ENCODE data around the gene AGGF1.
"Not testable (repeated sequence)": the region's sequence is repeated elsewhere in the genome, so short reads cannot be mapped to it uniquely, and the experiment has no call there.

Gene AGGF1

GRCh38 chr5:77030097-77031071 lies at the start of gene AGGF1:
TSS of gene AGGF1 (plus strand) at chr5:77030404. CDS start at chr5:77030767, 363 bp downstream.
- peak; percentile 89 for DNase-seq

- no peak for DNase-seq
These were observed 49.6 kb upstream of the AGGF1 start for GRCh38 chr5:76980518-76981144.

GRCh38 chr5:76982450-76982849 lies 47.8 kb upstream of the AGGF1 start:
- no peak for DNase-seq

GRCh38 chr5:76983468-76983867 lies 46.7 kb upstream of the AGGF1 start:
- DNase-seq = no peak

- no peak for DNase-seq
These were observed 43.2 kb upstream of the AGGF1 start for GRCh38 chr5:76986825-76987526.

- DNase-seq = no peak
These were observed 39.2 kb upstream of the AGGF1 start for GRCh38 chr5:76990899-76991459.

GRCh38 chr5:76993436-76993835 lies 36.8 kb upstream of the AGGF1 start:
- not testable (repeated sequence) for DNase-seq

- no peak for DNase-seq
These were observed 35.9 kb upstream of the AGGF1 start for GRCh38 chr5:76994337-76994736.

GRCh38 chr5:76998251-76998650 lies 32.0 kb upstream of the AGGF1 start:
- not testable (repeated sequence) for DNase-seq

- DNase-seq = no peak
These were observed 30.8 kb upstream of the AGGF1 start for GRCh38 chr5:76999451-76999850.

GRCh38 chr5:77003246-77003645 lies 27.0 kb upstream of the AGGF1 start:
- DNase-seq = no peak

GRCh38 chr5:77006124-77006523 lies 24.1 kb upstream of the AGGF1 start:
- DNase-seq = no peak

- no peak for DNase-seq
These were observed 21.8 kb upstream of the AGGF1 start for GRCh38 chr5:77008413-77008812.

GRCh38 chr5:77010243-77010642 lies 20.0 kb upstream of the AGGF1 start:
- DNase-seq = no peak

GRCh38 chr5:77011498-77011897 lies 18.7 kb upstream of the AGGF1 start:
- DNase-seq = no peak

GRCh38 chr5:77012601-77013000 lies 17.6 kb upstream of the AGGF1 start:
- DNase-seq = no peak

GRCh38 chr5:77015938-77016569 lies 14.2 kb upstream of the AGGF1 start:
- DNase-seq = peak; percentile 6

GRCh38 chr5:77016962-77017361 lies 13.2 kb upstream of the AGGF1 start:
- DNase-seq = no peak

- no peak for DNase-seq
These were observed 12.5 kb upstream of the AGGF1 start for GRCh38 chr5:77017668-77018067.

GRCh38 chr5:77022511-77023417 lies 7.4 kb upstream of the AGGF1 start:
- DNase-seq = no peak

GRCh38 chr5:77024490-77024889 lies 5.7 kb upstream of the AGGF1 start:
- DNase-seq = no peak

Measured in CD4-positive, alpha-beta T cell treated with Interleukin-10 for 1 hour (primary cell).